HCT116 (cell line): ENCODE results near the gene DNAJC7. TPM values are rescaled to one million over a fixed set of nuclear protein-coding genes. Genes with fewer than 3 reads are reported as not detected.

Experiments used
- ATAC-seq: fragments of 200-7000 bp; cut with Tn5 transposase; 2 replicates; pipeline ENCODE4 v1.9.1; 2020; ENCODE audit warnings: mild to moderate bottlenecking, moderate library complexity
- BruUV-seq: library from RNA; stranded (reverse); fragments of 400-500 nt; replicated peaks from 2 replicates; lab custom pipeline; 2021; lab: Mats Ljungman, UMichigan
- CTCF ChIA-PET: fragments of 300-600 bp; sonication (Branson Sonifier 250); formaldehyde crosslinking; loops from one replicate; lab custom pipeline; 2021; ENCODE audit warnings: antibody characterized with exemption; lab: Charles Lee
- POLR2A ChIA-PET: fragments of 300-600, 350-600 bp; sonication (Branson Sonifier 250); formaldehyde crosslinking; loops from one replicate; lab custom pipeline; 2021; ENCODE audit warnings: antibody characterized with exemption; lab: Charles Lee
- RAD21 ChIA-PET, 2 experiments: fragments of 300-600 bp; sonication (Branson Sonifier 250); formaldehyde crosslinking; loops; one replicate each; lab custom pipeline; 2023; ENCODE audit warnings: low total read pairs in 2 of 2; ENCODE audit not compliant: uncharacterized antibody in 2 of 2, unreplicated experiment in 2 of 2, low non-redundant PET in 1 of 2; lab: Charles Lee
- DNase-seq: peaks from one replicate; pipeline ENCODE4 v3.0.0-alpha.2; 2010; ENCODE audit warnings: low read depth, low spot score
- H2AFZ ChIP-seq: fragments of 200-600 bp; shearing (Covaris generic), sonication (generic); 2 replicates; pipeline ENCODE4 v1.6.1; 2017; ENCODE audit warnings: low read depth, mixed run types, mixed read lengths, antibody characterized with exemption, low read length; ENCODE audit not compliant: poor library complexity, severe bottlenecking
- H3K27ac ChIP-seq: 2 replicates; pipeline ENCODE4 v1.5.1; 2012; ENCODE audit warnings: low read depth, low read length
- H3K27me3 ChIP-seq: fragments of 200-600 bp; sonication (generic); 2 replicates; pipeline ENCODE4 v1.6.1; 2016; ENCODE audit warnings: mixed run types, low read length, mixed read lengths; ENCODE audit not compliant: insufficient read depth
- H3K36me3 ChIP-seq, 2 experiments: fragments of 200-500 bp in 1 of 2; fragments of 200-600 bp in 1 of 2; sonication (Bioruptor generic) in 1 of 2; sonication (generic) in 1 of 2; 2 replicates each; pipeline versions ENCODE4 v1.5.1 to v1.6.1; 2014 to 2016; ENCODE audit warnings: low read length in 2 of 2, inconsistent platforms in 1 of 2, mixed read lengths in 1 of 2, mixed run types in 1 of 2; ENCODE audit not compliant: insufficient read depth in 2 of 2, control insufficient read depth in 1 of 2
- H3K4me1 ChIP-seq, 2 experiments: fragments of 200-600 bp in 1 of 2; sonication (generic) in 1 of 2; 2 replicates each; pipeline versions ENCODE4 v1.5.1 to v1.6.1; 2012 to 2017; ENCODE audit warnings: low read length in 2 of 2, inconsistent platforms in 1 of 2, mild to moderate bottlenecking in 1 of 2, mixed read lengths in 1 of 2, mixed run types in 1 of 2, moderate library complexity in 1 of 2; ENCODE audit not compliant: insufficient read depth in 2 of 2, control insufficient read depth in 1 of 2
- H3K4me2 ChIP-seq: fragments of 200-600 bp; sonication (generic); 2 replicates; pipeline ENCODE4 v1.6.1; 2017; ENCODE audit warnings: mixed run types, low read length, mixed read lengths
- H3K4me3 ChIP-seq, 2 experiments: fragments of 200-600 bp in 1 of 2; sonication (generic) in 1 of 2; replicated peaks in 1 of 2; 2 replicates each; pipeline ENCODE4 v1.5.1; 2011 to 2016; ENCODE audit warnings: low read length in 2 of 2, control low read depth in 1 of 2, low read depth in 1 of 2, mild to moderate bottlenecking in 1 of 2, mixed read lengths in 1 of 2, mixed run types in 1 of 2
- H3K79me2 ChIP-seq: fragments of 200-600 bp; sonication (generic); 2 replicates; pipeline ENCODE4 v1.6.1; 2017; ENCODE audit warnings: mild to moderate bottlenecking, mixed run types, low read length, moderate library complexity, mixed read lengths; ENCODE audit not compliant: insufficient read depth
- H3K9ac ChIP-seq: fragments of 200-600 bp; sonication (generic); 2 replicates; pipeline ENCODE4 v1.6.1; 2016; ENCODE audit warnings: low read length, mixed read lengths
- H3K9me2 ChIP-seq: fragments of 200-600 bp; sonication (generic), shearing (Covaris generic); 2 replicates; pipeline ENCODE4 v1.6.1; 2017; ENCODE audit warnings: mixed run types, mild to moderate bottlenecking, moderate library complexity; ENCODE audit not compliant: insufficient read depth
- H3K9me3 ChIP-seq, 2 experiments: fragments of 200-500 bp in 1 of 2; fragments of 200-600 bp in 1 of 2; sonication (Bioruptor generic) in 1 of 2; sonication (generic) in 1 of 2; 2 replicates each; pipeline ENCODE4 v1.6.1; 2014 to 2017; ENCODE audit warnings: low read length in 2 of 2, mixed read lengths in 2 of 2, inconsistent platforms in 1 of 2, low read depth in 1 of 2, mild to moderate bottlenecking in 1 of 2, mixed run types in 1 of 2, moderate library complexity in 1 of 2; ENCODE audit not compliant: control insufficient read depth in 1 of 2, insufficient read depth in 1 of 2
- H4K20me1 ChIP-seq: fragments of 200-600 bp; sonication (generic), shearing (Covaris generic); 2 replicates; pipeline ENCODE4 v1.6.1; 2017; ENCODE audit warnings: mixed run types, mild to moderate bottlenecking, moderate library complexity; ENCODE audit not compliant: insufficient read depth
- ATF3 ChIP-seq: IDR thresholded peaks from 2 replicates; pipeline ENCODE4 v1.6.1; 2012
- CBX3 ChIP-seq: IDR thresholded peaks from 2 replicates; pipeline ENCODE4 v1.6.1; 2012; ENCODE audit warnings: low read depth
- CEBPB ChIP-seq: IDR thresholded peaks from 2 replicates; pipeline ENCODE4 v1.6.1; 2012; ENCODE audit warnings: low read depth
- CTCF ChIP-seq, 3 experiments: fragments of 200-600 bp in 1 of 3; sonication (generic) in 1 of 3; IDR thresholded peaks in 2 of 3; conservative IDR thresholded peaks in 1 of 3; 2 replicates each; pipeline ENCODE4 v1.5.1; 2012 to 2017; ENCODE audit warnings: low read depth in 2 of 3, low read length in 2 of 3, antibody characterized with exemption in 1 of 3, borderline replicate concordance in 1 of 3, control low read depth in 1 of 3, mild to moderate bottlenecking in 1 of 3, mixed read lengths in 1 of 3, mixed run types in 1 of 3, moderate library complexity in 1 of 3; ENCODE audit not compliant: insufficient read depth in 1 of 3
- ELF1 ChIP-seq: IDR thresholded peaks from 2 replicates; pipeline ENCODE4 v1.6.1; 2012; ENCODE audit warnings: low read depth, borderline replicate concordance
- EZH2 ChIP-seq: fragments of 200-600 bp; sonication (generic); IDR thresholded peaks from 2 replicates; pipeline ENCODE4 v1.6.1; 2017; ENCODE audit warnings: antibody characterized with exemption, mixed run types
- EZH2phosphoT487 ChIP-seq: fragments of 200-600 bp; IDR thresholded peaks from 2 replicates; pipeline ENCODE4 v1.6.1; 2018; ENCODE audit warnings: antibody characterized with exemption, borderline replicate concordance
- FOSL1 ChIP-seq: IDR thresholded peaks from 2 replicates; pipeline ENCODE4 v1.6.1; 2012; ENCODE audit warnings: low read depth
- JUND ChIP-seq: IDR thresholded peaks from 2 replicates; pipeline ENCODE4 v1.6.1; 2012
- MAX ChIP-seq: IDR thresholded peaks from 2 replicates; pipeline ENCODE4 v1.6.1; 2012
- POLR2AphosphoS5 ChIP-seq: IDR thresholded peaks from 2 replicates; pipeline ENCODE4 v1.6.1; 2011; ENCODE audit warnings: mild to moderate bottlenecking, low read depth, low read length, moderate library complexity
- RAD21 ChIP-seq: IDR thresholded peaks from 2 replicates; pipeline ENCODE4 v1.6.1; 2012; ENCODE audit warnings: low read depth, mild to moderate bottlenecking
- REST ChIP-seq: IDR thresholded peaks from 2 replicates; pipeline ENCODE4 v1.6.1; 2012; ENCODE audit warnings: low read depth
- SP1 ChIP-seq: IDR thresholded peaks from 2 replicates; pipeline ENCODE4 v1.6.1; 2012; ENCODE audit warnings: low read depth
- TCF7L2 ChIP-seq: IDR thresholded peaks from 2 replicates; pipeline ENCODE4 v1.7.0; 2011; ENCODE audit warnings: borderline replicate concordance, inconsistent platforms; ENCODE audit not compliant: insufficient read depth, insufficient read length; ENCODE audit errors: extremely low read depth
- ZBTB33 ChIP-seq: IDR thresholded peaks from 2 replicates; pipeline ENCODE4 v1.6.1; 2011; ENCODE audit warnings: mild to moderate bottlenecking, low read length, moderate library complexity; ENCODE audit not compliant: insufficient replicate concordance; ENCODE audit errors: extremely low read depth
- ZFX ChIP-seq: fragments of 450-650 bp; IDR thresholded peaks from 2 replicates; pipeline ENCODE4 v1.6.1; 2017
- intact Hi-C: fragments of 100-400 bp; cut with micrococcal nuclease; formaldehyde crosslinking; loops from 2 replicates; pipeline ENCODE4 v1.10.0; 2022
- total RNA-seq: library from RNA; stranded (reverse); gene quantifications from one replicate; pipeline ENCODE4 v1.2.1, GENCODE V29; 2021; ENCODE audit not compliant: unreplicated experiment

DNAJC7 gene
- total RNA-seq, 1 experiment from 2014 or later = 113 TPM

GRCh38 chr17:42045719-42046118 lies 28.5 kb upstream of the DNAJC7 start (continued):
- no peak for TF ChIP-seq ATF3

GRCh38 chr17:42042598-42043319 lies 25.5 kb upstream of the DNAJC7 start:
- BruUV-seq = no TSS peak
- H3K27ac ChIP-seq = no peak overlapping the region
- H3K9ac ChIP-seq = no peak overlapping the region
- ChIA-PET RAD21 (no interaction called here), POLR2A (no interaction called here), CTCF (no interaction called here)
- H3K9me2 ChIP-seq = no peaks in the 10 kb centered on the region
- no peaks in the 10 kb centered on the region for H3K27me3 ChIP-seq
- H2AFZ ChIP-seq = no peak overlapping the region
- ATAC-seq (no peak), DNase-seq (no peak)
- H3K4me1 ChIP-seq = no peaks in the 10 kb centered on the region
- H4K20me1 ChIP-seq = no peaks in the 10 kb centered on the region
- intact Hi-C loops = no loop called here
- no peak for TF ChIP-seq REST
- TF ChIP-seq TCF7L2 = no peak
- no peak for TF ChIP-seq JUND
- TF ChIP-seq ZFX = no peak
- TF ChIP-seq SP1 = no peak
- no peak for TF ChIP-seq RAD21
- no peak for TF ChIP-seq EZH2
- TF ChIP-seq MAX = no peak
- no peak for TF ChIP-seq ZBTB33
- TF ChIP-seq CTCF (IDR thresholded peaks at IDR 0.05 in 2 of 3, conservative IDR thresholded peaks at IDR 0.05 in 1 of 3; ENCODE audit: borderline replicate concordance in 1 of 3, insufficient read depth in 1 of 3, low read depth in 2 of 3, low read length in 2 of 3) = no peak
- no peak for TF ChIP-seq CEBPB
- TF ChIP-seq EZH2phosphoT487 = no peak
- no peak for TF ChIP-seq ELF1
- TF ChIP-seq FOSL1 = no peak
- no peak for TF ChIP-seq POLR2AphosphoS5
- no peak for TF ChIP-seq CBX3
- H3K4me2 ChIP-seq = no peak overlapping the region
- no peaks in the 10 kb centered on the region for H3K79me2 ChIP-seq
- no peaks in the 10 kb centered on the region for H3K36me3 ChIP-seq
- H3K4me3 ChIP-seq = no peak overlapping the region
- H3K9me3 ChIP-seq = no peaks in the 10 kb centered on the region
